HepG2 (cell line): Measurements from ENCODE around the gene MEF2A. TPM values are rescaled to one million over a fixed set of nuclear protein-coding genes. Genes with fewer than 3 reads are reported as not detected.

Source experiments
- ATAC-seq: fragments of 200-7000 bp; cut with Tn5 transposase; 3 replicates; pipeline ENCODE4 v1.9.1; 2020; ENCODE audit warnings: mild to moderate bottlenecking, moderate library complexity
- BruUV-seq: library from RNA; stranded (reverse); fragments of 400-500 nt; replicated peaks from 2 replicates; lab custom pipeline; 2021; lab: Mats Ljungman, UMichigan
- CTCF ChIA-PET: fragments of 300-600 bp; formaldehyde crosslinking; extraction: SDS; loops from one replicate; lab custom pipeline; 2021; ENCODE audit warnings: low total read pairs, inconsistent platforms, low intra/inter-chr PET ratio; lab: Yijun Ruan, JAX
- POLR2A ChIA-PET: fragments of 350-600 bp; sonication (Branson Sonifier 250); formaldehyde crosslinking; loops from one replicate; lab custom pipeline; 2020; ENCODE audit warnings: antibody characterized with exemption, inconsistent platforms; lab: Yijun Ruan, JAX
- DNase-seq: peaks from one replicate; pipeline ENCODE4 v3.0.0-alpha.2; 2015; ENCODE audit warnings: low spot score
- FAIRE-seq: peaks from 3 replicates; lab custom pipeline; 2011; peaks lifted over from hg19 to GRCh38; lab: Jason Lieb, UNC
- H2AFZ ChIP-seq: one replicate; pipeline ENCODE4 v1.6.1; 2011; ENCODE audit warnings: low read length, inconsistent platforms
- H3K27ac ChIP-seq: fragments of 300-600 bp; 3 replicates; pipeline ENCODE4 v1.8.0; 2011; ENCODE audit warnings: mixed run types, mild to moderate bottlenecking, mixed read lengths, low read length, inconsistent platforms; ENCODE audit not compliant: insufficient read depth; ENCODE audit errors: extremely low read length
- H3K27me3 ChIP-seq, 2 experiments: fragments of 200-600 bp in 1 of 2; 2 replicates in 1 of 2; 3 replicates in 1 of 2; pipeline versions ENCODE4 v1.6.0 to v1.8.0; 2011; ENCODE audit warnings: low read length in 2 of 2, mild to moderate bottlenecking in 2 of 2, moderate library complexity in 2 of 2, inconsistent platforms in 1 of 2; ENCODE audit not compliant: insufficient read depth in 2 of 2, control insufficient read depth in 1 of 2
- H3K36me3 ChIP-seq, 2 experiments: fragments of 200-600 bp in 1 of 2; replicated peaks in 1 of 2; 2 replicates in 1 of 2; 3 replicates in 1 of 2; pipeline versions ENCODE4 v1.5.1 to v1.8.0; 2011; ENCODE audit warnings: low read length in 2 of 2, inconsistent platforms in 1 of 2; ENCODE audit not compliant: insufficient read depth in 2 of 2, control insufficient read depth in 1 of 2
- H3K4me1 ChIP-seq: 2 replicates; pipeline ENCODE4 v1.5.1; 2012; ENCODE audit warnings: low read length, inconsistent platforms; ENCODE audit not compliant: insufficient read depth
- H3K4me2 ChIP-seq: 2 replicates; pipeline ENCODE4 v1.6.0; 2011; ENCODE audit warnings: low read depth, low read length, inconsistent platforms
- H3K4me3 ChIP-seq, 3 experiments: fragments of 200-600 bp in 1 of 3; sonication (generic), shearing (Covaris generic) in 1 of 3; replicated peaks in 1 of 3; 2 replicates each; pipeline ENCODE4 v1.5.1; 2011 to 2016; ENCODE audit warnings: low read length in 3 of 3, inconsistent platforms in 2 of 3, low read depth in 2 of 3, mild to moderate bottlenecking in 2 of 3, control low read depth in 1 of 3, mixed read lengths in 1 of 3; ENCODE audit not compliant: insufficient read depth in 1 of 3
- H3K79me2 ChIP-seq: one replicate; pipeline ENCODE4 v1.6.1; 2011; ENCODE audit warnings: low read length, inconsistent platforms; ENCODE audit not compliant: insufficient read depth
- H3K9ac ChIP-seq: 2 replicates; pipeline ENCODE4 v1.6.0; 2011; ENCODE audit warnings: mild to moderate bottlenecking, low read depth, low read length, inconsistent platforms; ENCODE audit not compliant: insufficient read depth
- H3K9me3 ChIP-seq: 2 replicates; pipeline ENCODE4 v1.5.1; 2012; ENCODE audit warnings: mild to moderate bottlenecking, low read length
- H4K20me1 ChIP-seq: 2 replicates; pipeline ENCODE4 v1.6.0; 2011; ENCODE audit warnings: inconsistent platforms, mild to moderate bottlenecking, low read length, moderate library complexity; ENCODE audit not compliant: insufficient read depth
- EP300 ChIP-seq, 3 experiments: sonication (generic) in 1 of 3; formaldehyde crosslinking in 1 of 3; IDR thresholded peaks; 2 replicates each; pipeline versions ENCODE4 v1.5.1 to v1.6.1; 2011 to 2020; ENCODE audit warnings: low read depth in 2 of 3, low read length in 2 of 3, borderline replicate concordance in 1 of 3, improper control_type of control experiment in 1 of 3, mild to moderate bottlenecking in 1 of 3, missing genetic modification reagents in 1 of 3, moderate library complexity in 1 of 3
- GATAD2A ChIP-seq: IDR thresholded peaks from 2 replicates; pipeline ENCODE4 v1.6.1; 2016
- HMG20A ChIP-seq: IDR thresholded peaks from 2 replicates; pipeline ENCODE4 v1.6.1; 2016; ENCODE audit warnings: borderline replicate concordance
- HNF4A ChIP-seq: sonication (generic); formaldehyde crosslinking; IDR thresholded peaks from 2 replicates; pipeline ENCODE4 v1.4.0; 2020; ENCODE audit warnings: missing genetic modification reagents
- NCOA2 ChIP-seq: sonication (generic); formaldehyde crosslinking; IDR thresholded peaks from 2 replicates; pipeline ENCODE4 v1.8.0; 2022; ENCODE audit warnings: inconsistent platforms
- RXRB ChIP-seq: IDR thresholded peaks from 2 replicates; pipeline ENCODE4 v1.6.1; 2016; ENCODE audit warnings: borderline replicate concordance, missing genetic modification reagents, missing compliant biosample characterization
- SIX4 ChIP-seq: sonication (generic); formaldehyde crosslinking; IDR thresholded peaks from 2 replicates; pipeline ENCODE4 v1.4.0; 2020; ENCODE audit warnings: missing genetic modification reagents
- SOX13 ChIP-seq, 3 experiments: fragments of 450-650 bp in 1 of 3; sonication (generic) in 1 of 3; formaldehyde crosslinking in 1 of 3; IDR thresholded peaks in 2 of 3; conservative IDR thresholded peaks in 1 of 3; 2 replicates each; pipeline versions ENCODE4 v1.5.0 to v1.6.1; 2016 to 2020; ENCODE audit warnings: antibody characterized with exemption in 1 of 3, mild to moderate bottlenecking in 1 of 3, missing compliant biosample characterization in 1 of 3, missing genetic modification reagents in 1 of 3, moderate library complexity in 1 of 3
- TCF7 ChIP-seq: sonication (generic); IDR thresholded peaks from 2 replicates; pipeline ENCODE4 v1.6.1; 2016; ENCODE audit warnings: antibody characterized with exemption, low read depth
- ZNF317 ChIP-seq: sonication (generic); formaldehyde crosslinking; IDR thresholded peaks from 2 replicates; pipeline ENCODE4 v1.5.0; 2020; ENCODE audit warnings: mild to moderate bottlenecking, missing genetic modification reagents
- ZNF780A ChIP-seq: sonication (generic); formaldehyde crosslinking; IDR thresholded peaks from 2 replicates; pipeline ENCODE4 v1.8.0; 2022; ENCODE audit warnings: mild to moderate bottlenecking, missing genetic modification reagents, moderate library complexity
- WGBS: methylation state at CpG from one replicate; pipeline ENCODE4 v1.1.6; 2017; ENCODE audit warnings: low lambda C conversion rate; 5-methylcytosine and 5-hydroxymethylcytosine counted together
- in situ Hi-C: cut with HindIII; loops from 2 replicates; pipeline ENCODE4 v1.10.0; 2017; ENCODE audit warnings: low pct_unique_long_range_greater_than_20kb; ENCODE audit not compliant: extremely low pct_ligation_motif_present
- intact Hi-C: fragments of 100-400 bp; cut with micrococcal nuclease; formaldehyde crosslinking; loops from one replicate; pipeline ENCODE4 v1.10.0; 2022; ENCODE audit not compliant: unreplicated experiment
- polyA plus RNA-seq, 8 experiments: library from polyadenylated mRNA; depleted of rRNA in 3 of 8; stranded (reverse) in 7 of 8; unstranded in 1 of 8; fragments of >200 nt; fragmentation: Illumina TruSeq in 4 of 8; extraction: Trizol in 4 of 8; gene quantifications; 2 replicates each; pipeline versions ENCODE4 v1.2.1 to v1.2.3, GENCODE V29; 2011 to 2016; ENCODE audit warnings: low read depth in 4 of 8, missing spikeins in 1 of 8, mixed read lengths in 1 of 8; ENCODE audit not compliant: insufficient read depth in 1 of 8
- total RNA-seq, 5 experiments: library from RNA; depleted of rRNA; stranded (reverse); fragments of >200 nt; fragmentation: Illumina TruSeq; extraction: Trizol; gene quantifications; 2 replicates each; pipeline ENCODE4 v1.2.3, GENCODE V29; 2016; ENCODE audit warnings: low read depth in 1 of 5
- TF ChIP-seq, protein P1 (sequence below): IDR thresholded peaks from 2 replicates; pipeline ENCODE4 v1.6.1; 2012; ENCODE audit warnings: low read length, improper control_type of control experiment
- TF ChIP-seq, protein P2 (sequence below): IDR thresholded peaks from 2 replicates; pipeline ENCODE4 v1.6.1; 2016
- TF ChIP-seq, protein P3 (sequence below): sonication (generic); formaldehyde crosslinking; IDR thresholded peaks from 2 replicates; pipeline ENCODE4 v1.4.0; 2020; ENCODE audit warnings: missing genetic modification reagents, mild to moderate bottlenecking, borderline replicate concordance
- TF ChIP-seq, protein P4 (sequence below): sonication (generic); formaldehyde crosslinking; IDR thresholded peaks from 2 replicates; pipeline ENCODE4 v1.4.0; 2020; ENCODE audit warnings: missing genetic modification reagents, borderline replicate concordance

The MEF2A gene
- total and polyA plus RNA-seq, 2 of the 13 experiments (the other 11 are each of a cell fraction or from before 2014, with no cell fraction given) = 15.2 to 24.4 TPM

DNA sequence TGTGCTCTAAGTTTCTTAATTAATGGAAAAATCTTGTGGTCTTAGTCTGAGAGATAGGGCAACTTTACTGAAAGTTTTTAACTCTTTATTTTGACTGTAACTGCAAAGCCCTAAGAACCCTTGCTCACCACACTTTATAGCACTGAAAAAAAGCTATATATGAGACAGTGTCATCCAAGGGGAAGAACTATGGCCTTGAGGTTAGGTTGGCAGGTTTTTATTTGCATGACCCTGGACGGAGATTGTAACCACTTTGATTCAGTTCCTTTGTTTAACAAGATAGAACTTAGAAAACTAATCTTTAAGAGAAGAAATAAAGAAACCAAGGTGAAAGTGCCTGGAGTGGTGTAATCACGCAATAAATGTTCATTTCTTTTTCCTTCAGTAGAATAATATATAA lies 198.0 kb downstream of the MEF2A start:
- Histone ChIP-seq H2AFZ (no peak overlapping the region), H4K20me1 (no peaks in the 10 kb centered on the region), H3K27me3 (no peaks in the 10 kb centered on the region), H3K79me2 (no peaks in the 10 kb centered on the region), H3K4me2 (no peak overlapping the region), H3K9ac (no peak overlapping the region), H3K36me3 (no peaks in the 10 kb centered on the region), H3K4me3 (no peak overlapping the region), H3K9me3 (no peaks in the 10 kb centered on the region), H3K27ac (no peak overlapping the region), H3K4me1 (peaks cover 26% of the 10 kb centered on the region)
- ATAC-seq (peak; percentile 42; the same call in 1 of the 3 replicates), FAIRE-seq (no peak), DNase-seq (peak; percentile 39)
- BruUV-seq = no TSS peak
- POLR2A ChIA-PET = interaction anchor here (1.5 kb wide), 1 partner anchor 31 kb away, joined by 8 read pairs; the partner anchor contains the start of gene LYSMD4
- in situ Hi-C loops = no loop called here
- intact Hi-C loops = no loop called here
- WGBS = 36% methylated on average over 2 of the region's 2 CpGs
- CTCF ChIA-PET = no interaction called here
- TF ChIP-seq, protein P1, sequence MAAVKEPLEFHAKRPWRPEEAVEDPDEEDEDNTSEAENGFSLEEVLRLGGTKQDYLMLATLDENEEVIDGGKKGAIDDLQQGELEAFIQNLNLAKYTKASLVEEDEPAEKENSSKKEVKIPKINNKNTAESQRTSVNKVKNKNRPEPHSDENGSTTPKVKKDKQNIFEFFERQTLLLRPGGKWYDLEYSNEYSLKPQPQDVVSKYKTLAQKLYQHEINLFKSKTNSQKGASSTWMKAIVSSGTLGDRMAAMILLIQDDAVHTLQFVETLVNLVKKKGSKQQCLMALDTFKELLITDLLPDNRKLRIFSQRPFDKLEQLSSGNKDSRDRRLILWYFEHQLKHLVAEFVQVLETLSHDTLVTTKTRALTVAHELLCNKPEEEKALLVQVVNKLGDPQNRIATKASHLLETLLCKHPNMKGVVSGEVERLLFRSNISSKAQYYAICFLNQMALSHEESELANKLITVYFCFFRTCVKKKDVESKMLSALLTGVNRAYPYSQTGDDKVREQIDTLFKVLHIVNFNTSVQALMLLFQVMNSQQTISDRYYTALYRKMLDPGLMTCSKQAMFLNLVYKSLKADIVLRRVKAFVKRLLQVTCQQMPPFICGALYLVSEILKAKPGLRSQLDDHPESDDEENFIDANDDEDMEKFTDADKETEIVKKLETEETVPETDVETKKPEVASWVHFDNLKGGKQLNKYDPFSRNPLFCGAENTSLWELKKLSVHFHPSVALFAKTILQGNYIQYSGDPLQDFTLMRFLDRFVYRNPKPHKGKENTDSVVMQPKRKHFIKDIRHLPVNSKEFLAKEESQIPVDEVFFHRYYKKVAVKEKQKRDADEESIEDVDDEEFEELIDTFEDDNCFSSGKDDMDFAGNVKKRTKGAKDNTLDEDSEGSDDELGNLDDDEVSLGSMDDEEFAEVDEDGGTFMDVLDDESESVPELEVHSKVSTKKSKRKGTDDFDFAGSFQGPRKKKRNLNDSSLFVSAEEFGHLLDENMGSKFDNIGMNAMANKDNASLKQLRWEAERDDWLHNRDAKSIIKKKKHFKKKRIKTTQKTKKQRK = no peak
- TF ChIP-seq, protein P2, sequence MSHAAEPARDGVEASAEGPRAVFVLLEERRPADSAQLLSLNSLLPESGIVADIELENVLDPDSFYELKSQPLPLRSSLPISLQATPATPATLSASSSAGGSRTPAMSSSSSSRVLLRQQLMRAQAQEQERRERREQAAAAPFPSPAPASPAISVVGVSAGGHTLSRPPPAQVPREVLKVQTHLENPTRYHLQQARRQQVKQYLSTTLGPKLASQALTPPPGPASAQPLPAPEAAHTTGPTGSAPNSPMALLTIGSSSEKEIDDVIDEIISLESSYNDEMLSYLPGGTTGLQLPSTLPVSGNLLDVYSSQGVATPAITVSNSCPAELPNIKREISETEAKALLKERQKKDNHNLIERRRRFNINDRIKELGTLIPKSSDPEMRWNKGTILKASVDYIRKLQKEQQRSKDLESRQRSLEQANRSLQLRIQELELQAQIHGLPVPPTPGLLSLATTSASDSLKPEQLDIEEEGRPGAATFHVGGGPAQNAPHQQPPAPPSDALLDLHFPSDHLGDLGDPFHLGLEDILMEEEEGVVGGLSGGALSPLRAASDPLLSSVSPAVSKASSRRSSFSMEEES (CRISPR knock-in tag) = no peak
- no peak for TF ChIP-seq ZNF780A
- TF ChIP-seq SOX13 (IDR thresholded peaks at IDR 0.05) = no peak
- peak in 1 of 2 experiments; percentile 62; a peak in 1 of 4 replicates for TF ChIP-seq SOX13 (CRISPR knock-in tag; conservative IDR thresholded peaks at IDR 0.05 in 1 of 2, IDR thresholded peaks at IDR 0.05 in 1 of 2)
- TF ChIP-seq NCOA2 (CRISPR knock-in tag) = peak; percentile 19; the same call in 1 of the 2 replicates
- TF ChIP-seq GATAD2A = 0 out of 2 replicates have a peak, but pooled peaks have one; percentile 24
- peak; percentile 34; the same call in 1 of the 2 replicates for TF ChIP-seq HMG20A
- TF ChIP-seq RXRB = 0 out of 2 replicates have a peak, but pooled peaks have one; percentile 27
- TF ChIP-seq EP300 (IDR thresholded peaks at IDR 0.05; ENCODE audit: low read depth in 2 of 2, low read length in 2 of 2) = peak in 1 of 2 experiments; percentile 11; a peak in 1 of 4 replicates
- no peak for TF ChIP-seq EP300 (CRISPR knock-in tag; IDR thresholded peaks at IDR 0.05; ENCODE audit: borderline replicate concordance)
- TF ChIP-seq SIX4 (CRISPR knock-in tag) = no peak
- TF ChIP-seq, protein P3, sequence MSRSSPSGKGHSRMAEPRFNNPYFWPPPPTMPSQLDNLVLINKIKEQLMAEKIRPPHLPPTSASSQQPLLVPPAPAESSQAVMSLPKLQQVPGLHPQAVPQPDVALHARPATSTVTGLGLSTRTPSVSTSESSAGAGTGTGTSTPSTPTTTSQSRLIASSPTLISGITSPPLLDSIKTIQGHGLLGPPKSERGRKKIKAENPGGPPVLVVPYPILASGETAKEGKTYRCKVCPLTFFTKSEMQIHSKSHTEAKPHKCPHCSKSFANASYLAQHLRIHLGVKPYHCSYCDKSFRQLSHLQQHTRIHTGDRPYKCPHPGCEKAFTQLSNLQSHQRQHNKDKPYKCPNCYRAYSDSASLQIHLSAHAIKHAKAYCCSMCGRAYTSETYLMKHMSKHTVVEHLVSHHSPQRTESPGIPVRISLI = peak; percentile 49; the same call in 1 of the 2 replicates
- TF ChIP-seq, protein P4, sequence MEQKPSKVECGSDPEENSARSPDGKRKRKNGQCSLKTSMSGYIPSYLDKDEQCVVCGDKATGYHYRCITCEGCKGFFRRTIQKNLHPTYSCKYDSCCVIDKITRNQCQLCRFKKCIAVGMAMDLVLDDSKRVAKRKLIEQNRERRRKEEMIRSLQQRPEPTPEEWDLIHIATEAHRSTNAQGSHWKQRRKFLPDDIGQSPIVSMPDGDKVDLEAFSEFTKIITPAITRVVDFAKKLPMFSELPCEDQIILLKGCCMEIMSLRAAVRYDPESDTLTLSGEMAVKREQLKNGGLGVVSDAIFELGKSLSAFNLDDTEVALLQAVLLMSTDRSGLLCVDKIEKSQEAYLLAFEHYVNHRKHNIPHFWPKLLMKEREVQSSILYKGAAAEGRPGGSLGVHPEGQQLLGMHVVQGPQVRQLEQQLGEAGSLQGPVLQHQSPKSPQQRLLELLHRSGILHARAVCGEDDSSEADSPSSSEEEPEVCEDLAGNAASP (CRISPR knock-in tag) = peak; percentile 43; the same call in 1 of the 2 replicates
- 0 out of 2 replicates have a peak, but pooled peaks have one; percentile 17 for TF ChIP-seq HNF4A (CRISPR knock-in tag)
- TF ChIP-seq ZNF317 (CRISPR knock-in tag) = no peak
- peak; percentile 17; the same call in 1 of the 2 replicates for TF ChIP-seq TCF7
